Esophagus muscularis mucosa (tissue), 3 donors: ENCODE results near the gene KAT2B.

Experiments
- POLR2AphosphoS5 ChIP-seq, 2 donors: sonication (generic); formaldehyde crosslinking; IDR thresholded peaks; one replicate each; pipeline ENCODE4 v1.6.1; 2017; ENCODE audit warnings: antibody characterized with exemption in 2 of 2
- TF ChIP-seq, protein P1 (sequence below), 3 experiments: fragments of 200-600 bp in 2 of 3; fragments of 450-650 bp in 1 of 3; sonication (generic) in 2 of 3; IDR thresholded peaks; one replicate each; pipeline ENCODE4 v1.5.1; 2017 to 2019; ENCODE audit warnings: antibody characterized with exemption in 3 of 3, mild to moderate bottlenecking in 2 of 3, moderate library complexity in 1 of 3

DNA sequence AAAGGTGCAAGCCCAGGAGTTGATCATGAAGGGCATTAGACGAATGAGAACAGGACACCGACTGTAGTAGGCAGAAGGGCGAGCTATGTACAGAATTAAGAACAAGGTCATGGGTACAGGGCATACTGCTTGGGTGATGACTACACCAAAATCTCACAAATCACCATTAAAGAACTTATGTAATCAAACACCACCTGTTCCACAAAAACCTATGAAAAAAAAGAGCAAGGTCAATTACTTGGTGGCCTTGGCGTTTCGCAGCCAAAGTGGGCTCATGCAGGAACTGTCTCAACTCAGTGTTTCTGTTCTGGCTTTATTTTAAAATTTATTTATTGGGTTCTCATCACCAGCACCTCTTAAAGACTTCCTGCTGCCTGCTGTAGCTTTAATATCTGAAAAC, 2.1 kb downstream of the KAT2B start:
- TF ChIP-seq, protein P1, sequence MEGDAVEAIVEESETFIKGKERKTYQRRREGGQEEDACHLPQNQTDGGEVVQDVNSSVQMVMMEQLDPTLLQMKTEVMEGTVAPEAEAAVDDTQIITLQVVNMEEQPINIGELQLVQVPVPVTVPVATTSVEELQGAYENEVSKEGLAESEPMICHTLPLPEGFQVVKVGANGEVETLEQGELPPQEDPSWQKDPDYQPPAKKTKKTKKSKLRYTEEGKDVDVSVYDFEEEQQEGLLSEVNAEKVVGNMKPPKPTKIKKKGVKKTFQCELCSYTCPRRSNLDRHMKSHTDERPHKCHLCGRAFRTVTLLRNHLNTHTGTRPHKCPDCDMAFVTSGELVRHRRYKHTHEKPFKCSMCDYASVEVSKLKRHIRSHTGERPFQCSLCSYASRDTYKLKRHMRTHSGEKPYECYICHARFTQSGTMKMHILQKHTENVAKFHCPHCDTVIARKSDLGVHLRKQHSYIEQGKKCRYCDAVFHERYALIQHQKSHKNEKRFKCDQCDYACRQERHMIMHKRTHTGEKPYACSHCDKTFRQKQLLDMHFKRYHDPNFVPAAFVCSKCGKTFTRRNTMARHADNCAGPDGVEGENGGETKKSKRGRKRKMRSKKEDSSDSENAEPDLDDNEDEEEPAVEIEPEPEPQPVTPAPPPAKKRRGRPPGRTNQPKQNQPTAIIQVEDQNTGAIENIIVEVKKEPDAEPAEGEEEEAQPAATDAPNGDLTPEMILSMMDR (IDR thresholded peaks at IDR 0.05): no peak
- TF ChIP-seq POLR2AphosphoS5 (IDR thresholded peaks at IDR 0.05): no peak
